H1 (cell line): Measurements from ENCODE around the gene ZNF500.

Source experiments
- CBX5 ChIP-seq: fragments of 300-800, 300-1000 bp; sonication (generic); IDR thresholded peaks from 2 replicates; pipeline ENCODE4 v1.7.1; 2016; ENCODE audit warnings: antibody characterized with exemption, low read length, low read depth
- SRF ChIP-seq: IDR thresholded peaks from 2 replicates; pipeline ENCODE4 v1.6.1; 2011; ENCODE audit warnings: mild to moderate bottlenecking, low read depth, low read length, moderate library complexity

DNA sequence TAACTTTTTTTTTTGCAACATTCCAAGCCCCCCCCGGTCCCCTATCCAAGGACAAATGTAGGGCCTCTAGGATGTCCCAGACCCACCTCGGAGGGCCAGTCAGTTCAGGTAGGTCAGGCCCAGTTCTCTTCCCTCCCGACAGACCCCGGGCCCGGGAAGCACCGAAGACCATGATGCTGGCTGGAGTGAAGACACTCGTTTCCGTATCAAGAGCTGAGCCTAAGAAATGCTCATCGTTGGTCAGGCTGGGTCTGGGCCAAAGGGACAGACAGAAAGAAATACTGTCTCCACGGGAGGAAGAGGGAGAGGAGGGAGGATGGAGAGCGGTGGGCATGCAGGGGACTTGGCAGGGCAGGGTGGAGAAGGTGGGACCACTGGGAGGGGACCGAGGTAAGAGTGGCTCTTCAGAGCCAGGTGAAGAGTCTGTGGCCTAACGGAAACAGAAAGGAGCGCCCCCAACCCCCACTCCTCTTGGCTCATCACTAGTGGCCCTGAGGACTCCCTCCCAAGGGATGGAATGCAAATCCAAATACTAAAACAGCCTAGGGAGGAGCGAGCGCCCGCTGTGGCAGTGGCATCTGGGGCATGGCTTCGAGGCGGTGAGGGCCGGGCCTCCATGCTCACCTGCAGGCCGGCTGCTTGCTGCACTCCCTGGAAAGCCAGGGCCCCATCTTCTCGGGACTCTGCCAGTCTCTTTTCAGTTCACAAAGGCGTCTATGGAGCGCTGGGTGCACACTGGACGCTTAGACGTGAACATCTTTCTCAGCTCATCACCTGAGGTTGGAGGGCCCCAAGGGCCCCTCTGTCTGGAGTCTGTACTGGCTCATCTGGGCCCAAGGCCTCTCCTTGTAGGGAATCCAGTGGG, 37.2 kb upstream of the ZNF500 start:
- TF ChIP-seq CBX5, result no peak
- TF ChIP-seq SRF, result no peak
